Endothelial cell of umbilical vein (primary cell): ENCODE results near the gene CIBAR2. TPM values are rescaled to one million over a fixed set of nuclear protein-coding genes. Genes with fewer than 3 reads are reported as not detected.

ENCODE experiments used
- BruUV-seq: library from RNA; stranded (reverse); fragments of 400-500 nt; replicated peaks from 2 replicates; lab custom pipeline; 2021; lab: Mats Ljungman, UMichigan
- CTCF ChIA-PET: fragments of 300-600, 350-600 bp; sonication (Branson Sonifier 250); formaldehyde crosslinking; loops from one replicate; lab custom pipeline; 2021; ENCODE audit warnings: antibody characterized with exemption, inconsistent platforms; lab: Charles Lee
- POLR2A ChIA-PET: fragments of 300-600, 350-600 bp; sonication (Branson Sonifier 250); formaldehyde crosslinking; loops from one replicate; lab custom pipeline; 2021; ENCODE audit warnings: antibody characterized with exemption, inconsistent platforms; lab: Charles Lee
- DNase-seq: peaks from one replicate; pipeline ENCODE4 v3.0.0-alpha.2; 2011; ENCODE audit warnings: low read depth, low spot score
- FAIRE-seq: peaks from 2 replicates; lab custom pipeline; 2011; peaks lifted over from hg19 to GRCh38; lab: Jason Lieb, UNC
- H2AFZ ChIP-seq: 2 replicates; pipeline ENCODE4 v1.6.0; 2012; ENCODE audit warnings: low read depth, low read length, control low read depth, inconsistent platforms
- H3K27ac ChIP-seq: 2 replicates; pipeline ENCODE4 v1.5.1; 2011; ENCODE audit warnings: low read depth, mild to moderate bottlenecking, control low read depth, low read length, moderate library complexity; ENCODE audit not compliant: insufficient read depth
- H3K27me3 ChIP-seq, 2 experiments: 2 replicates each; pipeline versions ENCODE4 v1.6.0 to v1.6.1; 2011; ENCODE audit warnings: low read length in 2 of 2, mixed read lengths in 1 of 2; ENCODE audit not compliant: control insufficient read depth in 2 of 2, insufficient read depth in 2 of 2
- H3K36me3 ChIP-seq, 2 experiments: 2 replicates in 1 of 2; 3 replicates in 1 of 2; pipeline ENCODE4 v1.5.1; 2011; ENCODE audit warnings: low read length in 2 of 2, mild to moderate bottlenecking in 1 of 2, moderate library complexity in 1 of 2; ENCODE audit not compliant: control insufficient read depth in 2 of 2, insufficient read depth in 2 of 2; ENCODE audit errors: extremely low read depth in 1 of 2
- H3K4me1 ChIP-seq: 3 replicates; pipeline ENCODE4 v1.5.1; 2011; ENCODE audit warnings: mild to moderate bottlenecking, low read length; ENCODE audit not compliant: control insufficient read depth, insufficient read depth; ENCODE audit errors: extremely low read depth
- H3K4me2 ChIP-seq: 2 replicates; pipeline ENCODE4 v1.6.1; 2011; ENCODE audit warnings: low read length, control low read depth, mixed read lengths; ENCODE audit not compliant: insufficient read depth
- H3K4me3 ChIP-seq, 3 experiments: fragments of 200-600 bp in 1 of 3; sonication (generic), shearing (Covaris generic) in 1 of 3; replicated peaks in 1 of 3; 2 replicates each; pipeline ENCODE4 v1.5.1; 2011 to 2016; ENCODE audit warnings: control low read depth in 3 of 3, low read length in 3 of 3, mild to moderate bottlenecking in 2 of 3, inconsistent platforms in 1 of 3, low read depth in 1 of 3, moderate library complexity in 1 of 3; ENCODE audit not compliant: insufficient read depth in 1 of 3
- H3K79me2 ChIP-seq: 2 replicates; pipeline ENCODE4 v1.6.0; 2012; ENCODE audit warnings: low read length, inconsistent platforms; ENCODE audit not compliant: control insufficient read depth, insufficient read depth
- H3K9ac ChIP-seq: replicated peaks from 2 replicates; pipeline ENCODE3; 2011; ENCODE audit warnings: low read length, control low read depth; ENCODE audit not compliant: insufficient read depth; ENCODE audit errors: extremely low read depth
- H3K9me1 ChIP-seq: replicated peaks from 3 replicates; pipeline ENCODE4 v1.6.0; 2011; ENCODE audit warnings: mild to moderate bottlenecking, low read length; ENCODE audit not compliant: control insufficient read depth, insufficient read depth; ENCODE audit errors: extremely low read depth
- H3K9me3 ChIP-seq: replicated peaks from 2 replicates; pipeline ENCODE4 v1.5.1; 2012; ENCODE audit warnings: low read length, inconsistent platforms; ENCODE audit not compliant: control insufficient read depth, insufficient read depth
- H4K20me1 ChIP-seq: replicated peaks from 2 replicates; pipeline ENCODE3; 2011; ENCODE audit warnings: mild to moderate bottlenecking, low read length; ENCODE audit not compliant: control insufficient read depth, insufficient read depth; ENCODE audit errors: extremely low read depth
- CTCF ChIP-seq, 2 donors: IDR thresholded peaks; 1 replicate in 1 of 2; 2 replicates in 1 of 2; pipeline ENCODE4 v1.5.1; 2011; ENCODE audit warnings: low read length in 2 of 2, mild to moderate bottlenecking in 2 of 2, moderate library complexity in 2 of 2, control low read depth in 1 of 2, inconsistent platforms in 1 of 2, low read depth in 1 of 2; ENCODE audit not compliant: insufficient read depth in 1 of 2; ENCODE audit errors: extremely low read depth in 1 of 2
- EZH2 ChIP-seq: IDR thresholded peaks from 2 replicates; pipeline ENCODE4 v1.6.1; 2012; ENCODE audit warnings: borderline replicate concordance, low read depth, mild to moderate bottlenecking, moderate library complexity, low read length, inconsistent platforms; ENCODE audit not compliant: severe bottlenecking
- FOS ChIP-seq: IDR thresholded peaks from 2 replicates; pipeline ENCODE4 v1.6.1; 2011; ENCODE audit warnings: mild to moderate bottlenecking, low read length, moderate library complexity, borderline replicate concordance; ENCODE audit not compliant: insufficient read depth
- GATA2 ChIP-seq: IDR thresholded peaks from 2 replicates; pipeline ENCODE4 v1.7.0; 2011; ENCODE audit warnings: low read depth, mild to moderate bottlenecking, moderate library complexity, mixed read lengths, low read length; ENCODE audit not compliant: insufficient read length, insufficient read depth
- JUN ChIP-seq: IDR thresholded peaks from 2 replicates; pipeline ENCODE4 v1.6.1; 2011; ENCODE audit warnings: borderline replicate concordance, low read depth; ENCODE audit not compliant: insufficient read length, insufficient read depth
- MAX ChIP-seq: IDR thresholded peaks from 2 replicates; pipeline ENCODE4 v1.6.1; 2011; ENCODE audit not compliant: insufficient read depth, insufficient read length
- MYC ChIP-seq: IDR thresholded peaks from one replicate; pipeline ENCODE4 v1.6.1; 2011; ENCODE audit warnings: mild to moderate bottlenecking, low read depth, low read length
- POLR2A ChIP-seq: IDR thresholded peaks from 2 replicates; pipeline ENCODE4 v1.6.1; 2012; ENCODE audit warnings: low read depth, mild to moderate bottlenecking, control low read depth, low read length
- POLR2AphosphoS5 ChIP-seq: IDR thresholded peaks from 2 replicates; pipeline ENCODE4 v1.6.1; 2012; ENCODE audit warnings: low read depth, mild to moderate bottlenecking, control low read depth, low read length, moderate library complexity; ENCODE audit not compliant: insufficient read depth
- dilution Hi-C: fragments of 300-500 bp; cut with MboI; formaldehyde crosslinking; loops from one replicate; pipeline ENCODE4 v1.15.0; 2019; ENCODE audit warnings: low sequenced_read_pairs; ENCODE audit not compliant: extremely low pct_ligation_motif_present
- intact Hi-C: fragments of 100-400 bp; cut with micrococcal nuclease; formaldehyde crosslinking; loops from one replicate; pipeline ENCODE4 v1.10.0; 2022
- polyA plus RNA-seq, 4 experiments: library from polyadenylated mRNA; depleted of rRNA in 3 of 4; stranded (reverse) in 3 of 4; unstranded in 1 of 4; fragments of >200 nt; gene quantifications; 2 replicates each; pipeline versions ENCODE4 v1.2.1 to v1.2.3, GENCODE V29; 2011 to 2012; ENCODE audit warnings: missing spikeins in 1 of 4
- total RNA-seq: library from RNA; stranded (reverse); gene quantifications from 2 replicates; pipeline ENCODE4 v1.2.3, GENCODE V29; 2021

Gene CIBAR2
- total and polyA plus RNA-seq, 2 donors (not counting 3 experiments of a cell fraction or from before 2014, with no cell fraction given) = 0.07 TPM; not detected in 1

GRCh38 chr16:85104821-85105391 lies 7.4 kb downstream of the CIBAR2 start:
- POLR2A ChIA-PET = no interaction called here
- dilution Hi-C loops = no loop called here
- Histone ChIP-seq H4K20me1 (no peaks in the 10 kb centered on the region), H3K4me3 (no peak overlapping the region), H3K36me3 (no peaks in the 10 kb centered on the region), H3K79me2 (no peaks in the 10 kb centered on the region), H3K4me2 (no peak overlapping the region), H3K9me3 (no peaks in the 10 kb centered on the region), H2AFZ (no peak overlapping the region), H3K9me1 (no peaks in the 10 kb centered on the region), H3K4me1 (no peaks in the 10 kb centered on the region), H3K27me3 (no peaks in the 10 kb centered on the region), H3K9ac (no peak overlapping the region), H3K27ac (no peak overlapping the region)
- FAIRE-seq (no peak), DNase-seq (no peak)
- TF ChIP-seq EZH2 (no peak), JUN (no peak), MAX (no peak), GATA2 (no peak)
- intact Hi-C loops = no loop called here
- CTCF ChIA-PET = interaction anchor here (1.4 to 3.0 kb wide), 4 partner anchors 10 to 511 kb away, joined by 6 to 13 read pairs (median 8); no protein-coding TSS in a partner anchor
- no TSS peak for BruUV-seq

GRCh38 chr16:85104147-85104546 lies 8.1 kb downstream of the CIBAR2 start:
- no peak for DNase-seq
- Histone ChIP-seq H3K36me3 (no peaks in the 10 kb centered on the region), H3K27me3 (no peaks in the 10 kb centered on the region), H3K4me2 (no peak overlapping the region), H3K9me1 (no peaks in the 10 kb centered on the region), H3K4me1 (no peaks in the 10 kb centered on the region), H3K79me2 (no peaks in the 10 kb centered on the region), H4K20me1 (no peaks in the 10 kb centered on the region), H3K4me3 (no peak overlapping the region), H3K27ac (no peak overlapping the region), H2AFZ (no peak overlapping the region), H3K9me3 (no peaks in the 10 kb centered on the region), H3K9ac (no peak overlapping the region)
- CTCF ChIA-PET = interaction anchor here (1.4 to 3.0 kb wide), 4 partner anchors 11 to 512 kb away, joined by 5 to 13 read pairs (median 6); no protein-coding TSS in a partner anchor
- dilution Hi-C loops (no loop called here), intact Hi-C loops (no loop called here)
- no peak for TF ChIP-seq MAX
- TF ChIP-seq GATA2 = no peak
- no peak for TF ChIP-seq POLR2A
- no peak for TF ChIP-seq POLR2AphosphoS5
- TF ChIP-seq MYC = no peak
- TF ChIP-seq CTCF (IDR thresholded peaks at IDR 0.05; ENCODE audit: extremely low read depth in 1 of 2, insufficient read depth in 1 of 2, low read depth in 1 of 2, low read length in 2 of 2) = no peak
- no peak for TF ChIP-seq EZH2
- no peak for TF ChIP-seq JUN
- no peak for TF ChIP-seq FOS
- FAIRE-seq = no peak
- no TSS peak for BruUV-seq
- POLR2A ChIA-PET = no interaction called here
